ENCODE measurements around the gene SS18L1.

SS18L1 gene

DNA sequence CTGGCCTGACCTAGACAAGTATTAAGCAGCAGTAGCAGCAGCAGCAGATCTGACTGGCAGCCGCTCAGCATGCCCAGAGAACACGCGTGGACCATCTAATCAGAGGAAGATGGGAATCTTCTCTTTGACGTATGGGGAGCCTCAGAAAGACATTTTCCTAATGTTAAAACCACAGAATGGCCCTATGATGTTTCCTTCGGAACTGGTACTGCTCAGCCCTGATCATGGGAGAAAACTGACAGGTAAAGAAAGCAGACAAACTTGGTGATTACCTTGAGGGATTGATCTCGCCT is 6.5 kb upstream of the SS18L1 start:
- no peak for TF ChIP-seq GLIS3 (CRISPR knock-in tag; IDR thresholded peaks at IDR 0.05)
- TF ChIP-seq, protein P1, sequence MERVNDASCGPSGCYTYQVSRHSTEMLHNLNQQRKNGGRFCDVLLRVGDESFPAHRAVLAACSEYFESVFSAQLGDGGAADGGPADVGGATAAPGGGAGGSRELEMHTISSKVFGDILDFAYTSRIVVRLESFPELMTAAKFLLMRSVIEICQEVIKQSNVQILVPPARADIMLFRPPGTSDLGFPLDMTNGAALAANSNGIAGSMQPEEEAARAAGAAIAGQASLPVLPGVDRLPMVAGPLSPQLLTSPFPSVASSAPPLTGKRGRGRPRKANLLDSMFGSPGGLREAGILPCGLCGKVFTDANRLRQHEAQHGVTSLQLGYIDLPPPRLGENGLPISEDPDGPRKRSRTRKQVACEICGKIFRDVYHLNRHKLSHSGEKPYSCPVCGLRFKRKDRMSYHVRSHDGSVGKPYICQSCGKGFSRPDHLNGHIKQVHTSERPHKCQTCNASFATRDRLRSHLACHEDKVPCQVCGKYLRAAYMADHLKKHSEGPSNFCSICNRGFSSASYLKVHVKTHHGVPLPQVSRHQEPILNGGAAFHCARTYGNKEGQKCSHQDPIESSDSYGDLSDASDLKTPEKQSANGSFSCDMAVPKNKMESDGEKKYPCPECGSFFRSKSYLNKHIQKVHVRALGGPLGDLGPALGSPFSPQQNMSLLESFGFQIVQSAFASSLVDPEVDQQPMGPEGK (CRISPR knock-in tag; IDR thresholded peaks at IDR 0.05; ENCODE audit: borderline replicate concordance): no peak
- TF ChIP-seq ARNTL (CRISPR knock-in tag; IDR thresholded peaks at IDR 0.05; ENCODE audit: borderline replicate concordance, low read depth): no peak
- TF ChIP-seq ZNF70 (CRISPR knock-in tag; IDR thresholded peaks at IDR 0.05): no peak
- no peak for TF ChIP-seq ZFP3 (CRISPR knock-in tag; IDR thresholded peaks at IDR 0.05)
- no peak for TF ChIP-seq OSR1 (CRISPR knock-in tag; IDR thresholded peaks at IDR 0.05)
- no peak for ATAC-seq

DNA sequence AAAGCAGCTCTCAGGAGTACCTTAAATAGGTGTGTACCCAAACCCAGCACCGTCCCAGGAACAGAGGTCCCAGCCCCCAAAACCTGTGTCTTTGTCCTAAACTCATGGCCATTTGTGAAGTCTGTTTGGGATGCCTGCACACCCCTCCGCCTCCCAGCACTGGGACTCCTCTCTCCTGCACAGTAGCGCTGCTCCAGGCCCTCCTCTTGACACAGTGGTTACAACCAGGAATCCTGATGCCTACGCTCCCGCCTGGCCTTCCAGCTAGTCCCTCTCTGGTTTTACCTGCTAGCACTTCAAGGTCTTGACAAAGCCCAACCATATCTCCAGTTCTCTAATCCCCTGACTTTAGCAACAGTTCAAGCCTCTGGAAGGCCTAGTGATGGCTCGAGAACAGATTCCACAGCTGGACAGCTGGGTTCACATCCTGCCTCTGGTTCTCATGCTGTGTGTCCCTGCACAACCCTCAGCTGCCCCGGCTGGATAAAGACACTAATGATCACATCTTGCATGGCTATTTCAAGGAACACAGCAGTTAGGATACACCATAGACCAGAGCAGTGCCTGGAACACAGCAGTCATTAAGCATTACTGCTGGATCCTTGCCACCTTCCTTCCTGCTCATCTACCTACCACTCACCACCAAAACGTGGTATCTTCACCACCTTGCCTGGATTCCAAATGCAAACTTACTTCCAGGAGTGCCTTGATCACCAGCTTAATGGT is 5.9 kb upstream of the SS18L1 start:
- no peak for ATAC-seq
- no peak for TF ChIP-seq RARB (CRISPR knock-in tag; IDR thresholded peaks at IDR 0.05)
- no peak for TF ChIP-seq ZNF8 (CRISPR knock-in tag; IDR thresholded peaks at IDR 0.05)
- TF ChIP-seq ISL1 (CRISPR knock-in tag; IDR thresholded peaks at IDR 0.05): no peak
- no peak for TF ChIP-seq ZFP30 (CRISPR knock-in tag; IDR thresholded peaks at IDR 0.05)
- TF ChIP-seq OSR1 (CRISPR knock-in tag; IDR thresholded peaks at IDR 0.05): no peak
- no peak for TF ChIP-seq TOX (CRISPR knock-in tag; IDR thresholded peaks at IDR 0.05; ENCODE audit: borderline replicate concordance)
- no peak for TF ChIP-seq BACH2 (CRISPR knock-in tag; IDR thresholded peaks at IDR 0.05; ENCODE audit: borderline replicate concordance)
- no peak for TF ChIP-seq ZFP3 (CRISPR knock-in tag; IDR thresholded peaks at IDR 0.05)
- no peak for TF ChIP-seq CSDC2 (CRISPR knock-in tag; IDR thresholded peaks at IDR 0.05)
- no peak for TF ChIP-seq ARNTL (CRISPR knock-in tag; IDR thresholded peaks at IDR 0.05; ENCODE audit: borderline replicate concordance, low read depth)
- TF ChIP-seq, protein P2, sequence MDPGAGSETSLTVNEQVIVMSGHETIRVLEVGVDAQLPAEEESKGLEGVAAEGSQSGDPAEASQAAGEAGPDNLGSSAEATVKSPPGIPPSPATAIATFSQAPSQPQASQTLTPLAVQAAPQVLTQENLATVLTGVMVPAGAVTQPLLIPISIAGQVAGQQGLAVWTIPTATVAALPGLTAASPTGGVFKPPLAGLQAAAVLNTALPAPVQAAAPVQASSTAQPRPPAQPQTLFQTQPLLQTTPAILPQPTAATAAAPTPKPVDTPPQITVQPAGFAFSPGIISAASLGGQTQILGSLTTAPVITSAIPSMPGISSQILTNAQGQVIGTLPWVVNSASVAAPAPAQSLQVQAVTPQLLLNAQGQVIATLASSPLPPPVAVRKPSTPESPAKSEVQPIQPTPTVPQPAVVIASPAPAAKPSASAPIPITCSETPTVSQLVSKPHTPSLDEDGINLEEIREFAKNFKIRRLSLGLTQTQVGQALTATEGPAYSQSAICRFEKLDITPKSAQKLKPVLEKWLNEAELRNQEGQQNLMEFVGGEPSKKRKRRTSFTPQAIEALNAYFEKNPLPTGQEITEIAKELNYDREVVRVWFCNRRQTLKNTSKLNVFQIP (CRISPR knock-in tag; IDR thresholded peaks at IDR 0.05; ENCODE audit: borderline replicate concordance, low read depth): no peak
- TF ChIP-seq ESRRG (CRISPR knock-in tag; IDR thresholded peaks at IDR 0.05): no peak

DNA sequence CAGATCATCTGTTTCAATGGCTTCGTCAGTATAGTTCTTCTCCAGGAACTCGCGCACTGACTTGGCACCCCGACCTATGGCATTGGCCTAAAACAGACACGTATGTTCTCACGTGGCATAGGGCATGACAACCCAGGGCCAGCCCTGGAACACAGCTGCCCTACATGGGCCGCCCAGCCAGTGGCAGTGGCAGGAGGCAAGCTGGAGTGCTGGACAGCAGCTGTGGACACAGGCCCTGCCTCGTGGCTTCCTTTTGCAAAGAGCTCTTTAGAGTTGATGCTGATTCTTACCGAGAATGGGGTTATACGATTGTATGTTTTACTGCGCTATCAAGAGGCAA is 5.4 kb upstream of the SS18L1 start:
- no peak for ATAC-seq
- TF ChIP-seq ARNTL (CRISPR knock-in tag; IDR thresholded peaks at IDR 0.05; ENCODE audit: borderline replicate concordance, low read depth): no peak
- no peak for TF ChIP-seq ZFP3 (CRISPR knock-in tag; IDR thresholded peaks at IDR 0.05)
- TF ChIP-seq, protein P3, sequence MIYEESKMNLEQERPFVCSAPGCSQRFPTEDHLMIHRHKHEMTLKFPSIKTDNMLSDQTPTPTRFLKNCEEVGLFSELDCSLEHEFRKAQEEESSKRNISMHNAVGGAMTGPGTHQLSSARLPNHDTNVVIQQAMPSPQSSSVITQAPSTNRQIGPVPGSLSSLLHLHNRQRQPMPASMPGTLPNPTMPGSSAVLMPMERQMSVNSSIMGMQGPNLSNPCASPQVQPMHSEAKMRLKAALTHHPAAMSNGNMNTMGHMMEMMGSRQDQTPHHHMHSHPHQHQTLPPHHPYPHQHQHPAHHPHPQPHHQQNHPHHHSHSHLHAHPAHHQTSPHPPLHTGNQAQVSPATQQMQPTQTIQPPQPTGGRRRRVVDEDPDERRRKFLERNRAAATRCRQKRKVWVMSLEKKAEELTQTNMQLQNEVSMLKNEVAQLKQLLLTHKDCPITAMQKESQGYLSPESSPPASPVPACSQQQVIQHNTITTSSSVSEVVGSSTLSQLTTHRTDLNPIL (CRISPR knock-in tag; IDR thresholded peaks at IDR 0.05; ENCODE audit: low read depth): no peak
- TF ChIP-seq ISL1 (CRISPR knock-in tag; IDR thresholded peaks at IDR 0.05): no peak
- no peak for TF ChIP-seq SNAI2 (CRISPR knock-in tag; IDR thresholded peaks at IDR 0.05)
- no peak for TF ChIP-seq OSR1 (CRISPR knock-in tag; IDR thresholded peaks at IDR 0.05)
- TF ChIP-seq ZNF565 (CRISPR knock-in tag; conservative IDR thresholded peaks at IDR 0.05; ENCODE audit: low read depth): no peak
- no peak for TF ChIP-seq RARB (CRISPR knock-in tag; IDR thresholded peaks at IDR 0.05)
- TF ChIP-seq ZNF8 (CRISPR knock-in tag; IDR thresholded peaks at IDR 0.05): no peak
- TF ChIP-seq BACH2 (CRISPR knock-in tag; IDR thresholded peaks at IDR 0.05; ENCODE audit: borderline replicate concordance): no peak
- TF ChIP-seq CSDC2 (CRISPR knock-in tag; IDR thresholded peaks at IDR 0.05): no peak
- TF ChIP-seq, protein P2 (CRISPR knock-in tag; IDR thresholded peaks at IDR 0.05; ENCODE audit: borderline replicate concordance, low read depth): no peak
- no peak for TF ChIP-seq ZNF70 (CRISPR knock-in tag; IDR thresholded peaks at IDR 0.05)
- no peak for TF ChIP-seq ZFP30 (CRISPR knock-in tag; IDR thresholded peaks at IDR 0.05)
- TF ChIP-seq, protein P4, sequence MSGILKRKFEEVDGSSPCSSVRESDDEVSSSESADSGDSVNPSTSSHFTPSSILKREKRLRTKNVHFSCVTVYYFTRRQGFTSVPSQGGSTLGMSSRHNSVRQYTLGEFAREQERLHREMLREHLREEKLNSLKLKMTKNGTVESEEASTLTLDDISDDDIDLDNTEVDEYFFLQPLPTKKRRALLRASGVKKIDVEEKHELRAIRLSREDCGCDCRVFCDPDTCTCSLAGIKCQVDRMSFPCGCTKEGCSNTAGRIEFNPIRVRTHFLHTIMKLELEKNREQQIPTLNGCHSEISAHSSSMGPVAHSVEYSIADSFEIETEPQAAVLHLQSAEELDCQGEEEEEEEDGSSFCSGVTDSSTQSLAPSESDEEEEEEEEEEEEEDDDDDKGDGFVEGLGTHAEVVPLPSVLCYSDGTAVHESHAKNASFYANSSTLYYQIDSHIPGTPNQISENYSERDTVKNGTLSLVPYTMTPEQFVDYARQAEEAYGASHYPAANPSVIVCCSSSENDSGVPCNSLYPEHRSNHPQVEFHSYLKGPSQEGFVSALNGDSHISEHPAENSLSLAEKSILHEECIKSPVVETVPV (CRISPR knock-in tag; IDR thresholded peaks at IDR 0.05): no peak
- TF ChIP-seq ZC3H10 (CRISPR knock-in tag; IDR thresholded peaks at IDR 0.05): no peak
- no peak for TF ChIP-seq PPARA (CRISPR knock-in tag; IDR thresholded peaks at IDR 0.05; ENCODE audit: borderline replicate concordance)
- TF ChIP-seq TOX (CRISPR knock-in tag; IDR thresholded peaks at IDR 0.05; ENCODE audit: borderline replicate concordance): no peak

Measured in SK-N-SH treated with all-trans-retinoic acid at 6 μM for 48 hours (cell line).